CD4-positive, alpha-beta T cell (primary cell): Measurements from ENCODE around the gene KIAA1217. TPM values are rescaled to one million over a fixed set of nuclear protein-coding genes. Genes with fewer than 3 reads are reported as not detected.

ENCODE experiments used
- ATAC-seq: fragments of 200-7000 bp; cut with Tn5 transposase; one replicate; pipeline ENCODE4 v1.10.0; 2022; ENCODE audit warnings: mild to moderate bottlenecking; ENCODE audit not compliant: poor library complexity
- CTCF ChIA-PET: fragments of 350-600 bp; sonication (Branson Sonifier 250); formaldehyde crosslinking; loops from one replicate; lab custom pipeline; 2021; ENCODE audit warnings: antibody characterized with exemption, inconsistent platforms; lab: Charles Lee
- POLR2A ChIA-PET: fragments of 350-600 bp; sonication (Branson Sonifier 250); formaldehyde crosslinking; loops from one replicate; lab custom pipeline; 2021; ENCODE audit warnings: antibody characterized with exemption, inconsistent platforms; lab: Charles Lee
- DNase-seq, 14 experiments: peaks; one replicate each; pipeline ENCODE4 v3.0.0-alpha.2; 2013 to 2020; ENCODE audit warnings: mixed read lengths in 2 of 14
- H3K27ac ChIP-seq, 2 donors: one replicate each; pipeline versions ENCODE4 v1.5.1 to v1.7.0; 2013; ENCODE audit warnings: low read length in 2 of 2, low read depth in 1 of 2, mild to moderate bottlenecking in 1 of 2
- H3K27me3 ChIP-seq, 2 experiments: 1 replicate in 1 of 2; 2 replicates in 1 of 2; pipeline versions ENCODE4 v1.6.1 to v1.7.0; 2013; ENCODE audit warnings: low read length in 2 of 2, control low read depth in 1 of 2, mild to moderate bottlenecking in 1 of 2, moderate library complexity in 1 of 2; ENCODE audit not compliant: insufficient read depth in 2 of 2, control insufficient read depth in 1 of 2
- H3K36me3 ChIP-seq: one replicate; pipeline ENCODE4 v1.6.1; 2013; ENCODE audit warnings: low read length, control low read depth; ENCODE audit not compliant: insufficient read depth
- H3K4me1 ChIP-seq: one replicate; pipeline ENCODE4 v1.6.1; 2013; ENCODE audit warnings: low read length, control low read depth; ENCODE audit not compliant: insufficient read depth
- H3K4me3 ChIP-seq: one replicate; pipeline ENCODE4 v1.5.1; 2013; ENCODE audit warnings: mild to moderate bottlenecking, low read length, moderate library complexity
- H3K9me3 ChIP-seq, 2 experiments: 1 replicate in 1 of 2; 2 replicates in 1 of 2; pipeline versions ENCODE4 v1.6.1 to v1.7.0; 2013; ENCODE audit warnings: low read length in 2 of 2, mild to moderate bottlenecking in 2 of 2, control low read depth in 1 of 2, moderate library complexity in 1 of 2; ENCODE audit not compliant: control insufficient read depth in 1 of 2, insufficient read depth in 1 of 2
- H3K27ac Mint-ChIP-seq: one replicate; pipeline ENCODE4 v1.8.0; 2020; ENCODE audit warnings: mixed read lengths
- H3K27me3 Mint-ChIP-seq: one replicate; pipeline ENCODE4 v1.8.0; 2021; ENCODE audit warnings: mixed read lengths
- H3K36me3 Mint-ChIP-seq: one replicate; pipeline ENCODE4 v1.8.0; 2021; ENCODE audit warnings: low read depth, mixed read lengths
- H3K4me1 Mint-ChIP-seq: one replicate; pipeline ENCODE4 v1.8.0; 2021; ENCODE audit warnings: low read depth, mixed read lengths
- H3K4me3 Mint-ChIP-seq: one replicate; pipeline ENCODE4 v1.8.0; 2020; ENCODE audit warnings: mild to moderate bottlenecking, mixed read lengths
- H3K9me3 Mint-ChIP-seq: one replicate; pipeline ENCODE4 v1.8.0; 2020; ENCODE audit warnings: mixed read lengths
- CTCF ChIP-seq: fragments of 200-600 bp; IDR thresholded peaks from one replicate; pipeline ENCODE4 v1.8.0; 2022; ENCODE audit warnings: antibody characterized with exemption, mild to moderate bottlenecking
- intact Hi-C, 2 experiments: fragments of 100-400 bp; cut with DNase I in 1 of 2; cut with micrococcal nuclease in 1 of 2; formaldehyde crosslinking; loops; one replicate each; pipeline versions ENCODE4 v1.15.1 to v1.9.0; 2023 to 2025; cut with DNase I, micrococcal nuclease
- total RNA-seq, 174 experiments: library from RNA in 2 of 174; stranded (reverse) in 2 of 174; gene quantifications; one replicate each; pipeline ENCODE4 v1.2.3 and lab custom pipeline; 2021 to 2026

KIAA1217 gene
- total RNA-seq, 2 experiments from 2014 or later, result not detected

- no peaks in the 10 kb centered on the region for H3K4me1 ChIP-seq
- H3K4me3 ChIP-seq, result no peak overlapping the region
- Mint-ChIP-seq H3K36me3 (no peaks in the 10 kb centered on the region), H3K4me1 (no peaks in the 10 kb centered on the region), H3K27me3 (peaks cover 18% of the 10 kb centered on the region), H3K27ac (no peak overlapping the region), H3K9me3 (no peaks in the 10 kb centered on the region), H3K4me3 (no peak overlapping the region)
- ATAC-seq (no peak), DNase-seq (no peak)
- no peaks in the 10 kb centered on the region for H3K9me3 ChIP-seq
- peaks cover 0 to 3% of the 10 kb centered on the region in 2 experiments for H3K27me3 ChIP-seq
- intact Hi-C loops, result no loop called here
- CTCF ChIA-PET, result no interaction called here
- no peak for TF ChIP-seq CTCF
- no peaks in the 10 kb centered on the region for H3K36me3 ChIP-seq
- H3K27ac ChIP-seq, result no peak overlapping the region
- POLR2A ChIA-PET, result no interaction called here
Observed at GRCh38 chr10:24215603-24216002, 6.7 kb downstream of the KIAA1217 start.

GRCh38 chr10:24219963-24220362 lies 11.0 kb downstream of the KIAA1217 start:
- POLR2A ChIA-PET, result no interaction called here
- Mint-ChIP-seq H3K27ac (no peak overlapping the region), H3K4me1 (no peaks in the 10 kb centered on the region), H3K36me3 (no peaks in the 10 kb centered on the region), H3K27me3 (peaks cover 9% of the 10 kb centered on the region), H3K9me3 (no peaks in the 10 kb centered on the region), H3K4me3 (no peak overlapping the region)
- H3K4me3 ChIP-seq, result no peak overlapping the region
- H3K4me1 ChIP-seq, result no peaks in the 10 kb centered on the region
- H3K27ac ChIP-seq, result no peak overlapping the region
- H3K9me3 ChIP-seq, result no peaks in the 10 kb centered on the region
- intact Hi-C loops, result no loop called here
- H3K36me3 ChIP-seq, result no peaks in the 10 kb centered on the region
- no peak for DNase-seq
- TF ChIP-seq CTCF, result no peak
- no peak for ATAC-seq
- no peaks in the 10 kb centered on the region for H3K27me3 ChIP-seq
- CTCF ChIA-PET, result no interaction called here

- POLR2A ChIA-PET, result no interaction called here
- H3K36me3 Mint-ChIP-seq, result no peaks in the 10 kb centered on the region
Observed at GRCh38 chr10:24223341-24223740, 14.4 kb downstream of the KIAA1217 start.

More at GRCh38 chr10:24223341-24223740, 14.4 kb downstream of the KIAA1217 start:
- no peak overlapping the region for H3K27ac ChIP-seq
- Mint-ChIP-seq H3K9me3 (no peaks in the 10 kb centered on the region), H3K4me3 (no peak overlapping the region), H3K27me3 (no peaks in the 10 kb centered on the region), H3K4me1 (no peaks in the 10 kb centered on the region), H3K27ac (no peak overlapping the region)
- no peak overlapping the region for H3K4me3 ChIP-seq
- intact Hi-C loops, result no loop called here
- no peak for TF ChIP-seq CTCF
- no peaks in the 10 kb centered on the region for H3K9me3 ChIP-seq
- CTCF ChIA-PET, result no interaction called here
- no peaks in the 10 kb centered on the region for H3K36me3 ChIP-seq
- ATAC-seq, result no peak
- no peak for DNase-seq
- no peaks in the 10 kb centered on the region for H3K4me1 ChIP-seq
- no peaks in the 10 kb centered on the region for H3K27me3 ChIP-seq
